PFSK-1 (cell line): Measurements from ENCODE around the gene COL9A1.

Experiments
- POLR2AphosphoS5 ChIP-seq: IDR thresholded peaks from 2 replicates; pipeline ENCODE4 v1.6.1; 2012; ENCODE audit warnings: low read depth, mild to moderate bottlenecking, control low read depth, low read length, moderate library complexity
- TAF1 ChIP-seq: IDR thresholded peaks from 2 replicates; pipeline ENCODE4 v1.6.1; 2012; ENCODE audit warnings: low read length, control low read depth, borderline replicate concordance; ENCODE audit not compliant: insufficient read depth

GRCh38 chr6:70282919-70283461, 19.9 kb downstream of the COL9A1 start:
- TF ChIP-seq TAF1, result no peak
- TF ChIP-seq POLR2AphosphoS5, result no peak
